Body of pancreas (tissue), 4 donors: ENCODE results near the gene ERO1B. TPM values are rescaled to one million over a fixed set of nuclear protein-coding genes. Genes with fewer than 3 reads are reported as not detected.
"Not testable (repeated sequence)": the region's sequence is repeated elsewhere in the genome, so short reads cannot be mapped to it uniquely, and the experiment has no call there.

Experiments
- ATAC-seq: fragments of 150-250 bp; one replicate; pipeline ENCODE4 v1.9.1; 2016
- DNase-seq, 4 donors: peaks; one replicate each; pipeline ENCODE4 v3.0.0-alpha.2; 2019
- H3K27ac ChIP-seq, 4 donors: fragments of 200-600 bp; sonication (generic); 1 replicate in 3 of 4; 2 replicates in 1 of 4; pipeline versions ENCODE4 v1.5.1 to v1.6.1; 2016 to 2019; ENCODE audit warnings: mild to moderate bottlenecking in 1 of 4, mixed read lengths in 1 of 4, moderate library complexity in 1 of 4
- H3K27me3 ChIP-seq, 2 donors: fragments of 200-600 bp; sonication (generic); one replicate each; pipeline ENCODE4 v1.6.0; 2016; ENCODE audit warnings: mild to moderate bottlenecking in 1 of 2
- H3K36me3 ChIP-seq, 2 donors: fragments of 200-600 bp; sonication (generic); replicated peaks in 1 of 2; 2 replicates each; pipeline ENCODE4 v1.5.1; 2016; ENCODE audit warnings: low read depth in 2 of 2; ENCODE audit not compliant: insufficient read depth in 1 of 2
- H3K4me1 ChIP-seq: fragments of 200-600 bp; sonication (generic); one replicate; pipeline ENCODE4 v1.6.0; 2016
- H3K4me3 ChIP-seq, 2 donors: fragments of 200-600 bp; sonication (generic); 1 replicate in 1 of 2; 2 replicates in 1 of 2; pipeline ENCODE4 v1.5.1; 2016 to 2019
- H3K9me3 ChIP-seq, 3 donors: fragments of 200-600 bp; sonication (generic); 1 replicate in 2 of 3; 2 replicates in 1 of 3; pipeline ENCODE4 v1.5.1; 2016
- CTCF ChIP-seq, 7 experiments: fragments of 450-650 bp in 4 of 7; fragments of 200-600 bp in 3 of 7; sonication (generic) in 3 of 7; IDR thresholded peaks; one replicate each; pipeline ENCODE4 v1.5.1; 2016 to 2019; ENCODE audit warnings: antibody characterized with exemption in 7 of 7
- POLR2A ChIP-seq, 3 donors: fragments of 450-650 bp; IDR thresholded peaks; one replicate each; pipeline ENCODE4 v1.6.1; 2016; ENCODE audit warnings: antibody characterized with exemption in 3 of 3, mild to moderate bottlenecking in 2 of 3
- WGBS, 2 donors: methylation state at CpG; one replicate each; pipeline ENCODE4 v1.1.5; 2017; 5-methylcytosine and 5-hydroxymethylcytosine counted together
- intact Hi-C: fragments of 100-400 bp; cut with DNase I; formaldehyde crosslinking; loops from one replicate; pipeline ENCODE4 v1.15.1; 2023
- total RNA-seq, 2 donors: library from RNA; depleted of rRNA; stranded (reverse); fragments of >200 nt; gene quantifications; one replicate each; pipeline ENCODE4 v1.1.0, GENCODE V29; 2016

ERO1B gene
- 100 to 1,000 TPM; 136 to 489 TPM for total RNA-seq

DNA sequence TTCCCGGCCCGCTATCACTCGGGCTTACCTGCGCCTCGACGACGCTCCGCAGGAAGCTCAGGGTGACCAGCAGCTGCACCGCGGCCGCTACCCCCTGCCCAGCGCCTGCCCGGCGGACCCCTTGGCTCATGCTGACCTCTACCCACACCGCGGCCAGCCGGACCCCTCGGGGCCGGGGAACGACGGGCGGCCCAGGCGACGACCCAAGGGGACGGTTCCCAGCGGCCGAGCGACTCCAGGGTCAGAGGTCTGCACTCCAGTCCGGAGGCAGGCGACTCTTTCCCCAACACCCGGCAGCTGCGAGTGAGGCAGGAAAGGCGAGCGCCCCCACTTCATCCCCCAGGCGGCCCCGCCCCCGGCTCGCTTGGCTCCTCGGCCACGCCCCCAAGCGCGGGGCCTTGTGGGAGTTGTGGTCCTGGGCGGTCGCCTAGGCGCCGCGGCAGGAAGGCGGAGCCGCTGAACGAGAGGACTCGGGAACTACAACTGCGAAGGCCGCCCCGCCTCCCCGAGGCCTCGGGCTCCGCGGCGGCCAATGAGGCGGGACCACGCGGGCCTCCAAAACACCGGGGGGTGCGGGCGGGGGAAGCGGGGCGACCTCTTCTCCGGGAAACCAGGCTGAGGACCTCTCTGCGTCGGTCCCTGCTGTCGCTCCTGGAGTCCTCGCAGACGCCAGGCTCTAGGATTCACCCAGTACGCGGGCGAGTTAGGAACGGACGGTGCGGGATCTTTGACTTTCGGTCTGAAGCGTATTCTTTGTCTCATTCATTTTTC lies at the start of gene ERO1B:
Gene ERO1B (minus strand): TSS at position 305 of the 771 bp plus-strand sequence. CDS start 175 bp downstream, at position 130.
- Histone ChIP-seq H3K36me3 (no peaks in the 10 kb centered on the region), H3K4me3 (peak within 1 kb of the TSS; percentile 55 to 92), H3K27me3 (no peaks in the 10 kb centered on the region), H3K27ac (peak within 1 kb of the TSS; percentile 78 to 93 (median 90)), H3K9me3 (no peaks in the 10 kb centered on the region), H3K4me1 (peaks cover 44% of the 10 kb centered on the region)
- WGBS, 2 donors, result 0% methylated on average over 11 to 65 of the region's 81 CpGs
- intact Hi-C loops, result no loop called here
- peak; percentile 98 to 99 (median 99) for TF ChIP-seq POLR2A (IDR thresholded peaks at IDR 0.05)
- TF ChIP-seq CTCF (IDR thresholded peaks at IDR 0.05), result peak in 1 of 7 experiments; percentile 10
- DNase-seq (peak; percentile 98 to 99 (median 98)), ATAC-seq (peak; percentile 96)

GRCh38 chr1:236331412-236331811 lies 49.7 kb upstream of the ERO1B start:
- ATAC-seq, H3K4me3 ChIP-seq, H3K36me3 ChIP-seq, DNase-seq, H3K27me3 ChIP-seq, H3K9me3 ChIP-seq, intact Hi-C loops: not testable (repeated sequence)
- Histone ChIP-seq H3K4me1 (peaks cover 76% of the 10 kb centered on the region), H3K27ac (peak overlapping the region; percentile 84 to 93 (median 89))
- 75 to 83% methylated on average over 2 to 3 of the region's 3 CpGs for WGBS, 2 donors

- intact Hi-C loops, result no loop called here
- peaks cover 41% of the 10 kb centered on the region for H3K4me1 ChIP-seq
- no peak for DNase-seq
- no peak overlapping the region for H3K4me3 ChIP-seq
- 0% methylated on average over 1 of the region's 1 CpG for WGBS, 2 donors
- ATAC-seq, result peak; percentile 45
- no peak overlapping the region for H3K27ac ChIP-seq
- H3K36me3 ChIP-seq, result no peaks in the 10 kb centered on the region
- H3K27me3 ChIP-seq, result no peaks in the 10 kb centered on the region
- TF ChIP-seq CTCF (IDR thresholded peaks at IDR 0.05) (no peak), POLR2A (IDR thresholded peaks at IDR 0.05) (no peak)
- peaks cover 0 to 9% (median 0%) of the 10 kb centered on the region in 3 donors for H3K9me3 ChIP-seq
Measured at GRCh38 chr1:236326432-236326831, 44.7 kb upstream of the ERO1B start.

- Histone ChIP-seq H3K27me3 (no peaks in the 10 kb centered on the region), H3K4me3 (no peak overlapping the region), H3K36me3 (no peaks in the 10 kb centered on the region), H3K9me3 (peaks cover 0 to 9% (median 0%) of the 10 kb centered on the region in 3 donors), H3K27ac (no peak overlapping the region), H3K4me1 (peaks cover 41% of the 10 kb centered on the region)
- ATAC-seq, result no peak
- no peak for DNase-seq
- 90 to 100% methylated on average over 2 of the region's 2 CpGs for WGBS, 2 donors
- intact Hi-C loops, result no loop called here
- TF ChIP-seq POLR2A (IDR thresholded peaks at IDR 0.05) (no peak), CTCF (IDR thresholded peaks at IDR 0.05) (no peak)
Measured at GRCh38 chr1:236325567-236325966, 43.8 kb upstream of the ERO1B start.

- Histone ChIP-seq H3K36me3 (no peaks in the 10 kb centered on the region), H3K9me3 (peaks cover 0 to 9% (median 0%) of the 10 kb centered on the region in 3 donors), H3K4me3 (no peak overlapping the region), H3K4me1 (peaks cover 51% of the 10 kb centered on the region), H3K27ac (no peak overlapping the region), H3K27me3 (no peaks in the 10 kb centered on the region)
- TF ChIP-seq POLR2A (IDR thresholded peaks at IDR 0.05), result no peak
- no peak for TF ChIP-seq CTCF (IDR thresholded peaks at IDR 0.05)
- no peak for DNase-seq
- intact Hi-C loops, result no loop called here
- no peak for ATAC-seq
Measured at GRCh38 chr1:236323819-236324411, 42.2 kb upstream of the ERO1B start.
